PFSK-1 (cell line): Measurements from ENCODE around the gene SORL1-AS1.

Source experiments
- FOXP2 ChIP-seq: optimal IDR thresholded peaks from 2 replicates; pipeline ENCODE3; 2011; ENCODE audit warnings: borderline replicate concordance, control low read depth, inconsistent platforms; ENCODE audit not compliant: insufficient read depth; ENCODE audit errors: extremely low read length, extremely low read depth
- POLR2AphosphoS5 ChIP-seq: IDR thresholded peaks from 2 replicates; pipeline ENCODE4 v1.6.1; 2012; ENCODE audit warnings: low read depth, mild to moderate bottlenecking, control low read depth, low read length, moderate library complexity
- REST ChIP-seq, 2 experiments: IDR thresholded peaks; 2 replicates each; pipeline versions ENCODE4 v1.6.1 to v1.8.0; 2011 to 2012; ENCODE audit warnings: low read depth in 2 of 2, low read length in 2 of 2, control low read depth in 1 of 2, inconsistent platforms in 1 of 2, mild to moderate bottlenecking in 1 of 2, moderate library complexity in 1 of 2; ENCODE audit not compliant: insufficient read depth in 1 of 2
- SIN3A ChIP-seq: IDR thresholded peaks from 2 replicates; pipeline ENCODE4 v1.6.1; 2012; ENCODE audit warnings: mild to moderate bottlenecking, low read length, moderate library complexity, borderline replicate concordance; ENCODE audit not compliant: insufficient read depth
- TAF1 ChIP-seq: IDR thresholded peaks from 2 replicates; pipeline ENCODE4 v1.6.1; 2012; ENCODE audit warnings: low read length, control low read depth, borderline replicate concordance; ENCODE audit not compliant: insufficient read depth

SORL1-AS1 gene

GRCh38 chr11:121452609-121453150 is at the start of gene SORL1-AS1:
Gene SORL1-AS1, minus strand, starts transcription at chr11:121452967.
- TF ChIP-seq POLR2AphosphoS5 (no peak), FOXP2 (no peak), REST (IDR thresholded peaks at IDR 0.05; ENCODE audit: insufficient read depth in 1 of 2, low read depth in 2 of 2, low read length in 2 of 2) (no peak), SIN3A (no peak), TAF1 (no peak)

GRCh38 chr11:121500717-121501116 is 48.0 kb upstream of the SORL1-AS1 start:
- TF ChIP-seq POLR2AphosphoS5: no peak
- no peak for TF ChIP-seq TAF1
- TF ChIP-seq SIN3A: no peak
- no peak for TF ChIP-seq FOXP2
- no peak for TF ChIP-seq REST (IDR thresholded peaks at IDR 0.05; ENCODE audit: insufficient read depth in 1 of 2, low read depth in 2 of 2, low read length in 2 of 2)

DNA sequence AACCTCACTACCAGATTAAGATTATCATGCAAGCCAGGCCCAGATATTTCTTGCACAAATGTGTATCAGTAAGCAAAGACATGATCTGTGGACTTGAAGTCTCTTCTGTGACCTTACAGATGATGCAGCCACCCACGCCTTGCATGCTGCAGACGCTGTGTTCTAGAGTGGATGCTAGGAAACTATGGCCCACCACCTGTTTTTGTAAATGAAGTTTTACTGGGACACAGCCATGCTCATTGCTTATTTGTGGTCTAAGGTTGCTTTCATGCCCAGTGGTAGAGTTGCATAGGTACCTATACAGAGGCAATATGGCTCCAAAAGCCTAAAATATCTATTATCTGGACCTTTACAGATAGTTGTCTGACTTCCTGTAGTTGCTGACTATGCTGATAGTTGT is 47.5 kb upstream of the SORL1-AS1 start:
- TF ChIP-seq POLR2AphosphoS5 (no peak), REST (IDR thresholded peaks at IDR 0.05; ENCODE audit: insufficient read depth in 1 of 2, low read depth in 2 of 2, low read length in 2 of 2) (no peak), SIN3A (no peak), TAF1 (no peak), FOXP2 (no peak)

DNA sequence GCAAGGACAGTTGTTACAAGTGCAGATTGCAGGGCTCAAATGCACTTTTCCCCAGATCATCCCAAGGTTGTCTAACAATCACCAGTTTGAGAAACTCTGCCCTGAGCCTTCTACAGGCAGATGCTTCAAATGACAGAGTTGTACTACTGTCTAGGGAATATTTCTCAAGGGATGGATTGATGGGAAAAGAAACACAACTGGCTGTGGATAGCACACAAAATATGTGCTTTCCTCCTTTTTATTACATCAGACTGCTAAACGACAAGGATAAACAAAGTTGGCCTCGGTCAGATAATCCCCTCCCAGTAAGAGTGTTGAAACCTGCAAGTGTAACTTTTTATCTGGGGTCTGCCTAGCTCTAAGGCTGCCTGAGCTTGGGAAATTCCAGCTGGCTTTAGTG is 46.6 kb upstream of the SORL1-AS1 start:
- TF ChIP-seq REST (IDR thresholded peaks at IDR 0.05; ENCODE audit: insufficient read depth in 1 of 2, low read depth in 2 of 2, low read length in 2 of 2): no peak
- TF ChIP-seq POLR2AphosphoS5: no peak
- no peak for TF ChIP-seq FOXP2
- TF ChIP-seq SIN3A: no peak
- no peak for TF ChIP-seq TAF1
